Esophagus muscularis mucosa (tissue), 4 donors: Measurements from ENCODE around the gene DLK1. TPM values are rescaled to one million over a fixed set of nuclear protein-coding genes. Genes with fewer than 3 reads are reported as not detected.

Source experiments
- DNase-seq: peaks from one replicate; pipeline ENCODE4 v3.0.0-alpha.2; 2017; ENCODE audit errors: extremely low spot score
- H3K27ac ChIP-seq, 4 donors: fragments of 200-600 bp; sonication (generic); replicated peaks in 1 of 4; 1 replicate in 3 of 4; 2 replicates in 1 of 4; pipeline ENCODE4 v1.5.1; 2016 to 2019; ENCODE audit warnings: mild to moderate bottlenecking in 1 of 4
- H3K27me3 ChIP-seq, 4 donors: fragments of 200-600 bp; sonication (generic); one replicate each; pipeline versions ENCODE4 v1.5.1 to v1.6.0; 2016 to 2019
- H3K36me3 ChIP-seq, 4 donors: fragments of 200-600 bp; sonication (generic); one replicate each; pipeline ENCODE4 v1.5.1; 2016 to 2019
- H3K4me1 ChIP-seq, 4 donors: fragments of 200-600 bp; sonication (generic); one replicate each; pipeline ENCODE4 v1.5.1; 2016 to 2019
- H3K4me3 ChIP-seq, 4 donors: fragments of 200-600 bp; sonication (generic); 1 replicate in 2 of 4; 2 replicates in 2 of 4; pipeline ENCODE4 v1.5.1; 2016 to 2019; ENCODE audit warnings: mild to moderate bottlenecking in 4 of 4, moderate library complexity in 1 of 4
- H3K9me3 ChIP-seq, 4 donors: fragments of 200-600 bp; sonication (generic); 1 replicate in 3 of 4; 2 replicates in 1 of 4; pipeline ENCODE4 v1.5.1; 2016 to 2019
- EP300 ChIP-seq: sonication (generic); formaldehyde crosslinking; IDR thresholded peaks from one replicate; pipeline ENCODE4 v1.6.1; 2017; ENCODE audit warnings: antibody characterized with exemption
- POLR2A ChIP-seq: fragments of 450-650 bp; IDR thresholded peaks from one replicate; pipeline ENCODE4 v1.6.1; 2017; ENCODE audit warnings: antibody characterized with exemption, moderate library complexity, mild to moderate bottlenecking, low read depth
- POLR2AphosphoS5 ChIP-seq, 2 donors: sonication (generic); formaldehyde crosslinking; IDR thresholded peaks; one replicate each; pipeline ENCODE4 v1.6.1; 2017; ENCODE audit warnings: antibody characterized with exemption in 2 of 2
- WGBS: methylation state at CpG from one replicate; pipeline ENCODE4 v1.1.5; 2018; 5-methylcytosine and 5-hydroxymethylcytosine counted together
- intact Hi-C: fragments of 100-400 bp; cut with DNase I; formaldehyde crosslinking; loops from one replicate; pipeline ENCODE4 v1.15.1; 2023
- total RNA-seq, 4 donors: library from RNA; depleted of rRNA; stranded (reverse); fragments of >200 nt; gene quantifications; one replicate each; pipeline versions ENCODE4 v1.1.0 to v1.2.1, GENCODE V29; 2016
- TF ChIP-seq, protein P1 (sequence below), 3 experiments: fragments of 200-600 bp in 2 of 3; fragments of 450-650 bp in 1 of 3; sonication (generic) in 2 of 3; IDR thresholded peaks; one replicate each; pipeline ENCODE4 v1.5.1; 2017 to 2019; ENCODE audit warnings: antibody characterized with exemption in 3 of 3, mild to moderate bottlenecking in 2 of 3, moderate library complexity in 1 of 3

DLK1 gene
- total RNA-seq, 4 donors from 2014 or later = 0.33 TPM; not detected in 3

DNA sequence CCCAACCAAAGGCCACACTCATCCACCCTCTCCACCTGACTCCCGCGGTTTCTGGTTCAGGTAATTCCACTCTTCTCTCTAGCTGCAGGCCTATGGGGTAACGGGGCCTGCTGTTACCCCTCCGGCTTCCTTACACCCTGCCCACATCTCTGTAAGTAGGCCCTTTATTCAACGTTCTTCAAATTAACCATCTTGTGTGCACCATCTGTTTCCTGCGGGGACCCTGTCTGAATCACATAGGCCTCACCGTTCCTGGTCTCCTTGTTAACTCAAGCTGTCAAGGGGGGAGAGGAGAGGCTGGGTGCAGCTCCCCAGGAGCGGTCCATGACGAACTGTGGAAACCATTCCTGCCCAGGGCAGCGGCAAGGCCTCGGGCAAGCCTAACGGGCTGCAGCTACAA is 9.3 kb upstream of the DLK1 start:
- no peak for DNase-seq
- Histone ChIP-seq H3K4me1 (no peaks in the 10 kb centered on the region), H3K4me3 (no peak overlapping the region), H3K9me3 (peaks cover 0 to 7% (median 0%) of the 10 kb centered on the region in 4 donors), H3K27ac (no peak overlapping the region), H3K36me3 (no peaks in the 10 kb centered on the region), H3K27me3 (peaks cover 0 to 38% (median 0%) of the 10 kb centered on the region in 4 donors)
- whole genome bisulfite sequencing = 88% methylated on average over 7 of the region's 12 CpGs
- intact Hi-C loops = no loop called here
- TF ChIP-seq POLR2AphosphoS5 (IDR thresholded peaks at IDR 0.05) = no peak
- TF ChIP-seq POLR2A = no peak
- no peak for TF ChIP-seq EP300
- TF ChIP-seq, protein P1, sequence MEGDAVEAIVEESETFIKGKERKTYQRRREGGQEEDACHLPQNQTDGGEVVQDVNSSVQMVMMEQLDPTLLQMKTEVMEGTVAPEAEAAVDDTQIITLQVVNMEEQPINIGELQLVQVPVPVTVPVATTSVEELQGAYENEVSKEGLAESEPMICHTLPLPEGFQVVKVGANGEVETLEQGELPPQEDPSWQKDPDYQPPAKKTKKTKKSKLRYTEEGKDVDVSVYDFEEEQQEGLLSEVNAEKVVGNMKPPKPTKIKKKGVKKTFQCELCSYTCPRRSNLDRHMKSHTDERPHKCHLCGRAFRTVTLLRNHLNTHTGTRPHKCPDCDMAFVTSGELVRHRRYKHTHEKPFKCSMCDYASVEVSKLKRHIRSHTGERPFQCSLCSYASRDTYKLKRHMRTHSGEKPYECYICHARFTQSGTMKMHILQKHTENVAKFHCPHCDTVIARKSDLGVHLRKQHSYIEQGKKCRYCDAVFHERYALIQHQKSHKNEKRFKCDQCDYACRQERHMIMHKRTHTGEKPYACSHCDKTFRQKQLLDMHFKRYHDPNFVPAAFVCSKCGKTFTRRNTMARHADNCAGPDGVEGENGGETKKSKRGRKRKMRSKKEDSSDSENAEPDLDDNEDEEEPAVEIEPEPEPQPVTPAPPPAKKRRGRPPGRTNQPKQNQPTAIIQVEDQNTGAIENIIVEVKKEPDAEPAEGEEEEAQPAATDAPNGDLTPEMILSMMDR (IDR thresholded peaks at IDR 0.05) = no peak

DNA sequence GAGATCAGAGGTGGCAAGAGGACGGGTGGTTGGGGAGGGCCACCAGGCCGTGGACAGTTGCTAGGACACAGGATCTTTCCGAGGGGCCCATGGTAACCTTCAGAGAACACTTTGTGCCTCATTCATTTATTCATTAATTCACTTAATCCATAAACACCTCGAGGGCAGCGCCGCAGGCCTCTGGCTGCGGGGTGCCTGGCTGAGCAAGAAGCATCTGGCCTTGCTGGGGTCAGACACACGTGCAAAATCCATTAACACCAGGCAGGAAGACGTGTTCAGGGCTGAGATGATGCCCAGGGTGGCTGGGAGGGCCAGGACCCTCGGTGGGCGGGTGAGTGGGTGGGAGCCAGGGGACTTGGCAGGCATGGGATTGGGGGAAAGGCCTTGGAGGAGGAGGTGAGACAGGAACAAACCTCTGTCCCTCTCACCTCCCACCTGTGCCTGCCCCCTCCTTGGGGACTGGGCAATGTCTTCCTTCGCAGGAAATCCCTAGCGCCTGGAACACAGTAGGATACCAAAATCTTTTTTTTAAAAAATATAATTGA is 6.6 kb upstream of the DLK1 start:
- Histone ChIP-seq H3K36me3 (no peaks in the 10 kb centered on the region), H3K9me3 (peaks cover 0 to 7% (median 0%) of the 10 kb centered on the region in 4 donors), H3K27me3 (peaks cover 0 to 46% (median 0%) of the 10 kb centered on the region in 4 donors), H3K27ac (no peak overlapping the region), H3K4me1 (no peaks in the 10 kb centered on the region), H3K4me3 (no peak overlapping the region)
- intact Hi-C loops = no loop called here
- WGBS = 77% methylated on average over 11 of the region's 13 CpGs
- no peak for DNase-seq
- no peak for TF ChIP-seq EP300
- TF ChIP-seq, protein P1 (IDR thresholded peaks at IDR 0.05) = no peak
- no peak for TF ChIP-seq POLR2A
- TF ChIP-seq POLR2AphosphoS5 (IDR thresholded peaks at IDR 0.05) = no peak

DNA sequence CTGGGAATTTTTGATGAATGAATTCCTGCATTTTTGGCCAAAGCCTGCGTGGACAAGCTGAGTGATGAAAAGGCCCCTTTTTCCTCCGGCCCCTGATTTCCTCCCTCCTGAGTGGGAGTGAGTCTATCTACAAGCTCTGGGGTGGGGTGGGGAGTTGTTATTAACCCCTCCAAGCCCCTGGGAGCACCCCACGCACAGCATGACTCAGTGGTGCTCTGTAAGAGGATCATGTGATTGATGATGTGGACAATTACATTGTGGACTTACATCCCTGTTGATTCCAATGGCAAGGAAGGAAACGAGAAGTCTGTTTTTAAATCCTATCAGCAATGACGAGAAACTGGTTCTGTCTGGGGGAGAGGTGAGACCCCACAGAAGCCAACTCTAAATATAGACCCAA is 5.1 kb upstream of the DLK1 start:
- Histone ChIP-seq H3K4me1 (peaks cover 0 to 2% (median 0%) of the 10 kb centered on the region in 4 donors), H3K4me3 (no peak overlapping the region), H3K9me3 (peaks cover 0 to under 1% (median 0%) of the 10 kb centered on the region in 4 donors), H3K36me3 (no peaks in the 10 kb centered on the region), H3K27ac (no peak overlapping the region), H3K27me3 (peaks cover 0 to 61% (median 2%) of the 10 kb centered on the region in 4 donors)
- intact Hi-C loops = no loop called here
- WGBS = 65% methylated on average over 5 of the region's 5 CpGs
- DNase-seq = no peak
- TF ChIP-seq POLR2A = no peak
- TF ChIP-seq POLR2AphosphoS5 (IDR thresholded peaks at IDR 0.05) = no peak
- no peak for TF ChIP-seq EP300
- TF ChIP-seq, protein P1 (IDR thresholded peaks at IDR 0.05) = no peak

DNA sequence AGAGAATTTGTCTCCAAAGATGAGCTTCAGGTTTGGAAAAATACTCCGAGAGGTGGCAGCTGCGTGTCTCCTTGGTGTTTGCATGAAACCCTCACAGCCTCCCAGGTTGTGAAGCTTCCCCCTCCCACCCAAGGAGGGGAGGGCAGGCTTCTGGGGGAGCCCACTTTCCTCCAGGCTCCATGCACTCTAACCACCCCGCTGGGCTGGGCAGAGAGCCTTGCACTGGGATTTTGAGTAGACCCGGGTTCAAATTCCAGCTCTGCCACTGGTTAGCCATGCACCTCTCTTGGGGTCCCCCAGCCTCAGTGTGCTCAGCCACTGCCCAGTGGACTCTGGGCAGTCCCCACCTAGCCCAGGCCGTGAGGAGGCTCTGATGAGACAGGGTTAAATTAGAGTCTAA is 4.3 kb upstream of the DLK1 start:
- no peak for DNase-seq
- 80% methylated on average over 5 of the region's 5 CpGs for WGBS
- intact Hi-C loops = no loop called here

More for the DNA sequence above, 4.3 kb upstream of the DLK1 start:
- H3K27ac ChIP-seq = no peak overlapping the region
- H3K9me3 ChIP-seq = no peaks in the 10 kb centered on the region
- peaks cover 0 to 10% (median 2%) of the 10 kb centered on the region in 4 donors for H3K4me1 ChIP-seq
- H3K27me3 ChIP-seq = peaks cover 0 to 69% (median 4%) of the 10 kb centered on the region in 4 donors
- H3K36me3 ChIP-seq = no peaks in the 10 kb centered on the region
- H3K4me3 ChIP-seq = no peak overlapping the region
- TF ChIP-seq EP300 (no peak), POLR2AphosphoS5 (IDR thresholded peaks at IDR 0.05) (no peak), POLR2A (no peak)
- TF ChIP-seq, protein P1 (IDR thresholded peaks at IDR 0.05) = no peak
